Activated CD8-positive, alpha-beta memory T cell treated with anti-CD3 and anti-CD28 coated beads, Interleukin-2, amount 50 U/mL, for 1 hour (primary cell): ENCODE data around the gene AANAT.

Source experiments
- DNase-seq: peaks from one replicate; pipeline ENCODE4 v3.0.0-alpha.2; 2020; ENCODE audit errors: extremely low read depth

The AANAT gene

DNA sequence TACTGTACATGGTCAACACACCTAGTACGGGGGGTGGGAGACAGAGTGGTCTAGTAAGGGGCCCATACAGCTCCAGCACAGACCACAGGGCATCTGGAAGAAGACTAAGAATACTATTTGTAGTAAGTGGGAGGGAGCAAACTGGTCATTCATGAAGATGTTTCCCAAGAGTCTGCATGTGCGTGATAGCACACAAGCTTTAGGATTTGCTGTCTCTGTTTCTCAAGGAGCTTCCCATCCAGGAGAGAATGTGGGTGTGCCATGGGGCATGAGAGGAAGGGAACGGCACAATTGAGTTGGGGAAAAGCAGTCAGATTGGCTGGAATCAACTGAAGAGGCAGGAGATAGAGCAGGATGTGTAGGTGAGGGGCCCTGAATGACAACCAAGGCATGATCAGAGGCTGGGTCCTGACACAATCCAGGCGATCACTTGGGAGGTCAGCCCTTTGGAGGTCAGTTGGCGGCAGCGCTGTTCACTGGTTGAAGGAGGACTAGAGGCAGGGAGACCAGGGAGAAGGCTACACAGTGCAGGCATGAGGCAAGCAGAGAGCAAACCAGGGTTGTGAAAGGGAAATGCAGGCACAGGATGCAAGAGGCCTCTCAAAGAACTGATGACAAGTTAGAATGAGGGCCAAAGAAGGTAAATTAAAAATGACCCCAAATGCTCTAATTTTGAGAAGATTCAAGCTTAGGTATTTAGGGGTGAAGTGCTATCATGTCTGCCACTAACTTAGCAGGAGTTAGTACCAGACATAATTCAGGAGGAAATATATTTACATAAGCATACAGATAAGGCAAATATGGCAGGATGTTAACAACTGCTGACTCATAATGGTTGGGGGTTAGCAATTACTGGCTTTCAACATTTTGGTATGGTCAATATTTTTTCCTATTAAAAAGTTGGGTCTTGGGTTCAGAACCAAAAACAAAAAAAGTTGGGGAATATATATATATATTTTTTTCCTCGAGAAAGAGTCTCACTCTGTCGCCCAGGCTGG, 24.8 kb upstream of the AANAT start:
- DNase-seq, result no peak

DNA sequence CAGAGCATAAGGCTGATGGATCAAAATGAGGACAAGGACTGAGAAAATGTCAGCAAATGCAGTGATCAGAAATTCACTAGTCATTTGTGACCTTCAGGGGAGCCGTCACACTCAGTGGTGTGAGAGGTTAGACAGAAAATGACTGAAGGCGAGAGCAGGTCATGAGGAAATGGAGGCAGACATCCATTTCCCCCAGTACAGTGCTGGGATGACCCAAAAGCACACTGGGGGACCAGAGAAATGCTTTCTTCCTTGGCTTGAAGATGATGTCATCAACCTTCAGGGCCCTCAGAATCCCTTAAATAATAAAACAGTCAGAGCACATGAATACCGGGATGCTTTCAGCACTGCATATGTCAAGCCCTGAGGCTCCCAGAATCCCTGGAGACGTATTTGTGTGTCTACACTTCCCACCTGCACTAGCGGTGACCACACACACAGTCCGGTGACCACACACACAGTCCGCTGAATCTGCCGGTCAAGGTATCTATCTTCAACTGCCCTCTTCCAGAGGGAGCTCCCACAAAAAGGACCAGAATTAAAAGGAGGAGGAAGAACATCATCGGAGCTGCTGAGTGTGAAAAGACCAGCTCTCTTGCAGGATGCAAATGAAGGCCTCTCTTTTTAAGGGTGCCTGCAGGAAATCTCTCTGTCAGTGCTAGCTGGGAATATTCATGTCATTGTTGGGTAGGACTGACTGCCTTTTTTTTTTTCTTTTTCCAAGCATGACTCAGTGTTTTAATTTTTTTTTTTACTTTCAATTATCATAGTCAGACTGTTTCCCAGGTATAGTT, 22.7 kb upstream of the AANAT start:
- DNase-seq, result no peak

DNA sequence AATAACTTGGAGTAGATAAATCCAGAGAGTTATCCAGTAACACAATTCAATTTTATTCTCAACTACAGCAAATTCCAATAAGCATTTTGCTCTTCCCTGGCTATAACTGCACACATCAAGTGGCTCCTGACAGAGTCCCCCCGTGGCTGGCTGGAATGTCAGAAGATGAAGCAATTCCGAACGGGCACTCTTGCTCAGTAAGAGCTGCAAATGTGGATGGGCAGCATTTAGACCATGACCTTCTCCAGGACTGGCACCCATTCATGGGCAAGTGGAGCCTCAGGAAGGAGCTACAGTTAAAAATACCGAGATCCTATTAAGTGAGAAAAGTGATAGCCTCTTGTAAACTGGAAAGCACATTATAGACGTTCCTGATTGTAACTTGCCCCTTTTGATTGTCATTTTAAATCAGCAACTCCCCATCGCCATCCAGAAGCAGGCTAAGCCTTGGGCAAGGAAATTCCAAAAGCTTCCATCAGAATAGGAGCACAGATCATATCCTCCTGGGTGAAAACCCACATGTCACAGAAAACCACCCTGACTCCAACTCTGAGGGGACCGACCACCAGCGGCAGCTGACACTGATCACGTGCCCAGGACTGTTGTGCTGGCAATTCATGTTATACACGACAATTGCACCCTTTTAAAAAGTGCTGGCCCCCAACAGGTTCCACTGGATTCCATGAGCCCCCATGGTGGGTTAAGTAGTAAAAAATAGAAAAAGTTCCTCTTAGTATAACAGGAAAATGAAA, 21.5 kb upstream of the AANAT start:
- no peak for DNase-seq

DNA sequence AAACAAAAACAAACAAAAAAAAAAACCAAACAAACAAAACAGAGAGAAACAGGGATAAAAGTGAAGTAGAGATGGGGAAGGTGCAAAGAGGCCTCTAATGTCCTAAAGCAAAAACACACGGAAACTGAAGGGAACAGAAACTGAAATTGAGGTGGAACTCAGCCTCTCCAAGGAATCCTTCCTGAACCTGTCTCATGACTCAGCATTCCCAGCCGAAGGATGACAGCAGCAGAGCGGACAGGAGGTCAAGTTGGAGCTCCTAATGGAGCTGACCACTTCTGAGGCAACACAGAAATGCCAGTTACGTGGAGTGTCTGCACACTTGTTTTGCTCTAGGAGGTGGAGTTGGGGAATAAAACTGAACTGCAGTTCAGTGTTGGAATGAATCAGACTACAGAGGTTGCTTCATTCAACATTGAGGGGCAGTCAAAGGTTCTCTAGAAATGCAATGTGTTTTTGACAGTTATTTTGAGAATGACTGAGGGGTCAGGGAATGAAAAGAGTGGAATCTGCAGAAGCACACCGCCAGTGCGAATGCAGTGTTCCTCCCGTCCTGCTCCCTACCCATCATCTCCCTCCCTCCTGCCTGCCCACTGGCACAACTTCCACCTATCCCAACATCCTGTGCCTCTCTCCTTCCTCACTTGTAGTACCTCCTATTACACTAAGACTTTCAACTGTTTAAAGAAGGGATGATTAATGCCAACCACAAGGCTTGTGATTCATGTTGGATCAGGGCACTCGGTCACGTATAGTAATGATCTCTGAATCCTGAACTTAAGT, 20.8 kb upstream of the AANAT start:
- DNase-seq, result no peak

DNA sequence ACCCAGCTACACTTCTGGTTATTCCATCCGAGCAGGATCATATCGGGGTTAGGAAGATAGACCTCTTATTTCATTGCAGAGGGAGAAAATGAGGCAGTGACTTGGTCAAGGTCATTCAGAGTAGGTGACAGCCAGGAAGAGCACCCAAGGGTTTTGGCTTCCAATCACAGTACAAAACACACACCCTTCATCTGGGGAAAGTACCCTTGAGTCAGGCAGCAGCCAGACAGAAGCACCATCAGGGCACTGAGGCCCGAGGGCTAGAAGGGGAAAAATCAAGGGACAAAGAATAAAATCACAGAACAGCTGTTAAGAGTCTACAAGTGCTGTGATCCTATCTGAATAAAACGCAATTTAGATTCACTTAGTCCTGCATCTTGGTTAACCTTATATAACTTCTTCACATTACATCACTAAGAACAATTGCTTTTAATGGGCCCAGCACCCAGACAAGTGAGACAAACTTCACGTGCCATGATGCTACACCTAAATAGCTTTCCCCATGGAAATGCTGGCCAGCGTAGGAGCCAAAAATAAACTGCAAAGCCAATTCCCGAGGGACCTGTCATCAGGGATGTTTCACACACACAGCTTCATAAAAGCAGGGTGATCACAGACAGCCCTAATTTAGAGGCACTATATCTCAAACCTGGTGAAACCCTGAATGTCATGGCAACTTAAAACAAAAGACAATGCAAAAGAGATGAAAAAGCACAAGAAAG, 19.3 kb upstream of the AANAT start:
- no peak for DNase-seq

DNA sequence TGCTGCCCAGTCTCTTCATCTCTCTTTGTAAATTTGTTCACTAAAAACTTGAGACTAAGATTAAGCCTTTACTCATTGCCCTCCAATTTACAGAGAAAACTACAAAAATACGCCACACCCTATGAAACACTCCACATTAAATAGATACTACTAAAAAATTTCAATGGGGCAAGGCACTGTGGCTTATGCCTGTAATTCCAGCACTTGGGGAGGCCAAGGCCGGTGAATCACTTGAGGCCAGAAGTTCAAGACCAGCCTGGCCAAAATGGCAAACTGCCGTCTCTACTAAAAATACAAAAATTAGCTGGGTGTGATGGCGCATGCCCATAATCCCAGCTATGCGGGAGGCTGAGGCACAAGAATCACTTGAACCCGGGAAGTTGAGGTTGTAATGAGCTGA, 18.3 kb upstream of the AANAT start:
- no peak for DNase-seq

DNA sequence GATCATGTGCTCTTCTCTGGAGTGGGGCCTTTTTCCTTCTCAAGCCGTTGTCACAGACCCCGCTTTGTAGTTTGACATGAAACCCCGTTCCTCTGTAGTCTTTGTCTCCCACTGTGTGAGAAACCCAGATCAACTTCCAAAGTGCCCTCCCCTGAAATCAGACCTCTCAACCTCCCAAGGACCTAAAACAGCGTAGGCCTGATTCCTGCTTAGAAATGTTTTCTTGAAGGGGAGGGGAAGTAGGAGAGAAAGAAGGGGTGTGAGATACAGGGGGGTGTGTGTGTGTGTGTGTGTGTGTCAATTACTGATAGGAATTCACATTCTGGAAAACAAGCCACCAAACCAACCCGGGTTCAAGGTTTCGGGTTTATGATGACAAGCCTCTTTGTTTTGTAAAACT, 15.9 kb upstream of the AANAT start:
- no peak for DNase-seq

DNA sequence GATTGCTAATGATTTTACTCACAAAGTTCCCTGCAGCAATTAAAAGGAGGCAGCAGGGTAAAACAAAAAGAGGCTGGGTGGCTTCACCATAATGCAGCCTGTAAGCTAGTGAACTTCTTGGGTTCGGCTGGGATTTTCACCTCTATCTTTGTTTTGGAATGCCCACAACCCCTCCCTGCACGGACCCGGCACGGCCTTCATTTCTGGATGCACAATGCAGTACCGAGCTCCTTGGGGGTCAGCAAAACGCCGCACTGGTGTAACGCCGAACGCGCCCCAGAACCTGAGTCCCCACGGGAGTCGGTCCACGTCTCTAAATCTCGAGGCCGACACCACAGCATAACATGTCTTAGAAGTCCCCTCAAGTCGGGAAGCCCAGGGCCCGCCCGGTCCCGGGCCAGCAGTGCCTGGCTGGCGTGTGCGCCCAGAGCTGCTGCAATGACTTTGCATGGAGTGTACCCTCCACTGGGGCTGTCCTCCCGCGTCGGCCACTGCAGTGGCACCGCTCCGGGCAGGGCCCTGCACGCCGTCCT, 15.2 kb upstream of the AANAT start:
- DNase-seq, result no peak

DNA sequence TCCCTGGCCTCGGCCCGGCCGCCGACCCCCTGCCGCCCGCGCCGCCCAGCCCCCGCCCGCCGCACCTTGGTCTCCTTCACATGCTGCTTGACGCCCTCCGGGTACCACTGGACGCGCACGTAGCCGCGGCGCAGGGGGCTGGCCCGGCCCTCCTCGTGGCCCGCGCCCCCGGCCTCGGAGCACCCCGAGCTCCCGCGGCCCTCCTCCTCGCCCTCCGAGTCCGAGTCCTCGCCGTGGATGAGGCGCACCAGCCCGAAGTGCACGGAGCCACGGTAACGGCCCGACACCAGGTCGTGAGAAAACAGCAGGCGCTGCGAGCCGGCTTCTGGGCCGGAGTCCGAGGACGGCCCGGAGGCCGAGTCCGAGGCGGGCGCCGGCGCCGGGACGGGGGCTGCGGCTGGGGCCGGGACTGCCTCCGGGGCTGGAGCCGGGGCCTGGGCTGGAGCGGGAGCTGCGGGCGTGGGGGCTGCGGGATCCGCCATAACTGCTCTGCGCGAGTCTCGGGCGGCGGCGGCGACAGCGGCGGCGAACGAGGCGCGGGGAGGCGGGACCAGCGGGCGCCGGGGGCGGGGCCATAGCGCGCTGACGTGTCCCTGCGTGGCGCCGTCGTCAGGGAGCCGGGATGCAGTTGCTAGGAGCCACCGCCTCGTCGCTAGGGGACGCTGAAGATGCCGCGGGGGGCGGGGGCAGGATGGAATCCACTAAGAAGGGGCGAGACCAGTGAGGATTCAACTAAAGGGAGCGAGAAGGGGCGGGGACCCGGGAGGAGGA, 14.6 kb upstream of the AANAT start, which contains the start of gene UBE2O:
Gene UBE2O (minus strand): TSS at position 493 of the 771 bp plus-strand sequence. CDS start 11 bp downstream, at position 482.
- DNase-seq, result peak; percentile 76

DNA sequence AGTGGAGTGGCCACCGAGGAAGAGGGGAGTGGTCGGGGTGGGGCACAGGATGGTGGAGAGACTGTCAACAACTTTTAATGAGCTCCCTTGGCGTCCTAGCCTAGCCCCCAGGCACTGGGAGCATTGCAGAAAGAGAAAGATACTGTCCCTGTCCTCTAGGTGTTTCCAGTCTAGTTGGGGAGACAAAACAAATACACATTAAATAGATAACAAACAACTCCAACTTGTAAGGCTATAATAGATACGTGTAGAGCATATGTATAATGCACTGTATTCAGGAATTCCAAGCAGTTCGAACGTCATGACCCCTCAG, 14.0 kb upstream of the AANAT start:
- DNase-seq, result no peak

DNA sequence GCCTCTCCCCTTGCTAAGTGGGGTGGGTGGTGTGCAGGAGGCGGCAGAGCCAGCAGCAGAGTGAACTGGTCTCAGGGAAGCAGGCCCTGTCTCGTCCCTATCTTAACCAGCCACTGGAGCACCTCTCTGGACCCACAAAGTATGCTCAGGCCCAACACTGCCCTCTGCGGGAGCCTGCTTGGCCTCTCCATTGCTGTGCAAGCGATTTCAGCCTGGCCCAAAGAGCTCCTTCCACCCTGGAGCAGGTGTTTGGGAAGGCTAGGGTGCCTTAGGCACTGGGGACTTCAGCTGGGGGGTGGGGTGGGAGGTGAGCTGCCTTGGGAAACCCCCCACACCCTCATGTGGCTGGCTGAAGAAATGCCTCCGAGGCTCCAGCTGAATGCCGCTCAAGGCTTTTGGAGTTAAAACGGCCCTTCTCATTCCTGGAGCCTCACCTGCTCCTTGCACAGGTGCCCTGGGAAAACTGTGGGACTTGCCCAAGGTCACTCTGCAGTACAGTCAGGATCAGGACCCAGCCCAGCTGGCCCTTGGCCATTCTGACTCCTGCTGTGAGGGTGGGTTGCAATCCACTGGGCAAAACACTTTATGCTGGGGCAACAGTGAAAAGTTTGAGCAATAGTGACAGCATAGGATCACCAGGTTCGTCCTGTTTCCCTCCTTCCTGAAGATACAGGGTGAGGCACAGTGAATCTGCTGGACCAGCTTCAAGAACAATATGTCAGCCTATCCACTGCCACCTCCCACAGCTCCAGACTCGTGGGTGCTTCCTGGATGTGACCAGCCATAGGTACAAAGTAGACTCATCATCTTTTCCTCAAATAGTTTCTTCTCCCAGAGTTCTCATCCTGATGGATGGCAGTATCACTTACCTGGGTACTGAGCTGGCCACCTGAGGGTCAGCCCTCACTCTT, 8.6 kb upstream of the AANAT start:
- DNase-seq, result no peak

DNA sequence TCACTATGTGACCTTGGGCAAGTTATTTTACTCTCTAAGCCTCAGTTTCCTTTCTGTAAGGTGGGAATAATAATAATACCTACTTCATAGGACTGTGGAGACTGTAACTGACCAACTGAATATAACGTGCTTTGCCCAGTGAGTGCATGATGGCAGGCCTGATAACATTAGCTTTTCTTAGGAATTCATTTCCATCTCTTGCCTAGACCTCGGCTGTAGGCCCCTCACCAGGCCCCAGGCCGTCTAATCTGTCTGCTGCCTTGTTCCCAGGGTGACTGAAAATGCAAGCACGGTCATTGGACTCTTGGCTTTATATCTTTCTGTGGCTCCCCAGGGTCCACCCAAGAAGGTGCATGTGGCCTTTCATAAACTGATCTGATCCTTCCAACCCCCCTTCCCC, 7.7 kb upstream of the AANAT start:
- no peak for DNase-seq

DNA sequence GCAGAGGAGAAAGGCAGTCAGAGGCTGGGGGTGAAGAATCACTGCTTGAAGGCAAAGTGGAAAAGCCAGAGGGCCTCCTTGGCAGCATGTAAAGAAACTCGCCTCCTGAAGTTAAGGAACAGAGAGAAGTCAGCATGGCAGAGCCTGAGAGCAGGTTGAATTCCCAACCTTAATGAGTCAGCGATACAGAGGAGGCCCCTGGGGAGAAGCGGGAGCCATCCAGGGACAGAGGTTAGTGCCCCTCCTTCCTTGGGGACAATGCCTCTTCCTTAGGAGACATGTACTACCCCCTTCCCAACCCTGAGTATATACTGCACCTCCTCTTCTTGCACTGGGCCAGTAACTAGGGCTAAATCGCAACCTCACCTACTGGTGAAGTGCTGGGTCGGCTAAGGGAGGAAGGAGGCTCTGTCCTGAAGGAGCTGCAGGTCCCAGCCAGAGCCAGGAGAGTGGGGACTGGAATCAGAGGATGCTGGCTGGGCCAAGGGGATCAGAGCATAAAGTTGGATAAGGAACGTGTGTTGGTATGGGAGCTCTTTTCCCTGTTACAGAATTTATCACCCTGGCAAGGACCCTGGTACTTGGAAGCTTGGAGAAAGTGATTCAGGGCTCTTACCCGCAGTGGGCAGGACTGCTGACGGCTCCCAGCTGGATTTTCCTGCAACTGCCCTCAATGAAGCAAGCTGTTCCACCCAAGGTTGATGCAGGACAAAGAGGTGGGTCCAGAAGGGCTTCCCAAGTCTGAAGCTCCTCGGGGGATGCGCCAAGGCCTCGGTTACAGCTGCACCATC, 5.4 kb upstream of the AANAT start:
- DNase-seq, result no peak

DNA sequence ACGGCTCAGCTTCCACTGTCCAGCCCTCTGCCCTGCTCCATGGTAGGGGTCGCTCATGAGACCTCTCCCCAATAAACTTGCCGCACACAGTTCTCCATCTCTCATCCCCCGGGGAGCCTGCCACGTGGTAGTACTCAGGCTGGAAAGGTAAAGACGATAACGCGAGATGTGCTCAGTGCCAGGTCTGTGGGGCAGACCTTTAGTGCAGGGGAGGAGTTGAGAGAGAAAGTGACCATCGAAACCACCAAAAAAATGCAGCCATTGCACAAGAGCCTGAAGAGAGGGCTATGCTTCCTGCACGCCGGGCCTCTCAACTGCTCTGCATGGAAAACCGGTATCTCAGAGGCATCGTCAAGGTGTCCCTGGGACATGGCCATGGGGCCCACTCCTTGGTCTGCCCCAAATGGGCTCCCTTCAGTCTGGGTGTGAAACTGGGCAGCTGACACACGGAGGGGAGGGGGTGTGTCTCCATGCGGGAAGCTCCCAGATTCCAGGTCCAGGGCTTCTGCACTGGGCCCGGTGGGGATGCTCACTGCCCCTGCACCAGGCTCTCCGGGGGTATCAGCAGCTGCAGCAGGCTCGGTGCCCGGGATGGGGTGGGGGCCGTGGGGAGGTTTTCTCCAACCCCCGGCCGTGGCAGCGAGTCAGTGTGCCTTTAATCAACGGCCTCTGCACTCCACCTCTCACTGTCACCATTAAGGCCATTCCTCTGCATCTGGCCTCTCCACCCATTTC, 4.7 kb upstream of the AANAT start:
- DNase-seq, result no peak

DNA sequence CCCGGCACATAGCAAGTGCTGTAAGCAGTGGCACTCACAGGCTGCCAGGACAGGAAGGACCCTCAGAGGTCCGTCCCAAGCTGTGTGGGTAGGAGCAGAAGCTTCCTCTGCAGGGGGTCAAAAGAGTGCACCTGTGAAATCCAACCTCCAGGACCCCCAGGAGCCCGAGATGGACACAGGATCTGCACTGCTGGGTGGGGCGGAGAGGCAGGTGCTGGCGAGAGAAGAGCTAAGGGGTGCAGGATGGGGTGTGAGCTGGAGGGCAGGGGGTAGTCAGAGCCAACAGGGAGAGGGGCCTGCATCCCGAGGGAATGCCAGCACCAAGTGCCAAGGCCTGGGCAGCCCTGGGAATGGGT, 650 bp upstream of the AANAT start:
- no peak for DNase-seq

DNA sequence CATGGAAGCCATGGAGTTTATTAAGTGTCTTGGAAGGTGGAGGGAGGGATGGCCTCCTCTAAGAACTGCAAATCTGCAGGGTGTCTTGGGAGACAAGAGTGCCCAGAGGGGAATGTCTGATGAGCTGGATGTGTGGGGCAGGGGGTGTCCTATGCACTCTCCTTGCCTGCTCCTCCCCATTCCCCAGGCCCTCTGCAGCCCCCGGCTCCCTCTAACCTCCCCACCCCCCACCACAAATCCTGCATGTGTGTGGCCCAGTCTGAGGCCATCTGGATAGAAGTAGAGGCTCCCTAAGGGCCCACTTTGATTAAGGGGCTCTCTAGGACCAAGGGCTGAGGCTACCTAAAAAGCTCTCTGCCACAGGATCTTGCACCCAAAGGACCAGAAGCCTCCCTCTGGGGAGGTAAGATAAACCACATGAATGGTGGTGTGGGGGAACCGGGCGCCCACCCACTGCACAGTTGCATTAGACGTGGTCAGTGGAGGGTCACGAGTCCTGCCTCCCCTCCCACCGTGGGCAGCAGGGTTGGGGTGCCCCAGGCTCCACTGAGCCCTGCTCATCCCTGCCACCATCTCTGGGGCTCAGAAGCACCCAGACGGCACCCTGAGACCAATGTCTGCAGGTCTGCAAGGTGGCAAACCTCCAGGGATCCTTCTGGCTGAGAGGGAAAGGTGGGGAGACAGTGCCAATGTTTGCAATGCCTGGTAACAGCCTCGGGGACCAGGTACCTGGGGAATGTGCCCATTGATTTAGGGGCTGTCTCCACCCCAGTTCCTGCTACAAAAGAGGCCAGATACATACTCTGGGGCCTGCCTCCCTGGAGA, 618 bp downstream of the AANAT start:
- DNase-seq, result no peak
